Mesenchymal stem cell (in vitro differentiated cells and primary cell): ENCODE data around the gene IL11.
A peak's percentile ranks its signal among the peaks of the same experiment; 100 is the strongest.

Experiments
- DNase-seq: peaks from one replicate; pipeline ENCODE4 v3.0.0-alpha.2; 2013
- H2AFZ ChIP-seq: one replicate; pipeline ENCODE4 v1.6.1; 2013; ENCODE audit warnings: low read depth, mild to moderate bottlenecking, control low read depth, inconsistent platforms, low read length, moderate library complexity
- H2AK5ac ChIP-seq: 2 replicates; pipeline ENCODE4 v1.6.1; 2013; ENCODE audit warnings: low read length, moderate library complexity, mild to moderate bottlenecking, inconsistent platforms; ENCODE audit not compliant: severe bottlenecking
- H2BK120ac ChIP-seq: one replicate; pipeline ENCODE4 v1.6.1; 2013; ENCODE audit warnings: low read depth, mild to moderate bottlenecking, inconsistent platforms, low read length, moderate library complexity
- H2BK12ac ChIP-seq, 2 experiments: one replicate each; pipeline ENCODE4 v1.6.1; 2013; ENCODE audit warnings: inconsistent platforms in 2 of 2, low read length in 2 of 2, mild to moderate bottlenecking in 2 of 2, moderate library complexity in 2 of 2, control low read depth in 1 of 2
- H2BK15ac ChIP-seq: one replicate; pipeline ENCODE4 v1.6.1; 2013; ENCODE audit warnings: mild to moderate bottlenecking, low read depth, inconsistent platforms; ENCODE audit not compliant: poor library complexity, severe bottlenecking
- H2BK5ac ChIP-seq: 2 replicates; pipeline ENCODE4 v1.6.1; 2013; ENCODE audit warnings: low read depth, mild to moderate bottlenecking, low read length, control low read depth, inconsistent platforms; ENCODE audit not compliant: poor library complexity, severe bottlenecking
- H3K14ac ChIP-seq, 2 experiments: one replicate each; pipeline ENCODE4 v1.6.1; 2013; ENCODE audit warnings: inconsistent platforms in 2 of 2, low read length in 2 of 2, control low read depth in 1 of 2, mild to moderate bottlenecking in 1 of 2, moderate library complexity in 1 of 2
- H3K18ac ChIP-seq, 2 experiments: one replicate each; pipeline ENCODE4 v1.6.1; 2013; ENCODE audit warnings: inconsistent platforms in 2 of 2, low read length in 2 of 2, control low read depth in 1 of 2, low read depth in 1 of 2, mild to moderate bottlenecking in 1 of 2
- H3K23ac ChIP-seq, 2 experiments: one replicate each; pipeline ENCODE4 v1.6.1; 2013; ENCODE audit warnings: inconsistent platforms in 2 of 2, low read length in 2 of 2, mild to moderate bottlenecking in 2 of 2, moderate library complexity in 2 of 2, control low read depth in 1 of 2
- H3K27ac ChIP-seq: 2 replicates; pipeline ENCODE4 v1.5.1; 2013; ENCODE audit warnings: mild to moderate bottlenecking, moderate library complexity, low read length, control low read depth, inconsistent platforms; ENCODE audit not compliant: poor library complexity, severe bottlenecking
- H3K27me3 ChIP-seq, 2 experiments: 2 replicates each; pipeline versions ENCODE4 v1.6.1 to v1.7.0; 2013; ENCODE audit warnings: low read length in 2 of 2, mild to moderate bottlenecking in 2 of 2, moderate library complexity in 2 of 2, control low read depth in 1 of 2, inconsistent platforms in 1 of 2; ENCODE audit not compliant: control insufficient read depth in 1 of 2, insufficient read depth in 1 of 2
- H3K36me3 ChIP-seq, 2 experiments: 2 replicates each; pipeline versions ENCODE4 v1.6.1 to v1.7.0; 2013; ENCODE audit warnings: low read length in 2 of 2, control low read depth in 1 of 2, inconsistent platforms in 1 of 2, low read depth in 1 of 2, mild to moderate bottlenecking in 1 of 2; ENCODE audit not compliant: insufficient read depth in 2 of 2, control insufficient read depth in 1 of 2
- H3K4ac ChIP-seq, 2 experiments: one replicate each; pipeline ENCODE4 v1.6.1; 2013; ENCODE audit warnings: inconsistent platforms in 2 of 2, low read length in 2 of 2, mild to moderate bottlenecking in 2 of 2, moderate library complexity in 2 of 2, control low read depth in 1 of 2, low read depth in 1 of 2
- H3K4me1 ChIP-seq: 2 replicates; pipeline ENCODE4 v1.6.1; 2013; ENCODE audit warnings: low read depth, low read length, control low read depth; ENCODE audit not compliant: control insufficient read depth, insufficient read depth
- H3K4me2 ChIP-seq: 2 replicates; pipeline ENCODE4 v1.6.1; 2013; ENCODE audit warnings: low read length, mild to moderate bottlenecking, inconsistent platforms; ENCODE audit not compliant: poor library complexity, severe bottlenecking
- H3K4me3 ChIP-seq, 2 experiments: 2 replicates each; pipeline versions ENCODE4 v1.5.1 to v1.7.0; 2013; ENCODE audit warnings: low read length in 2 of 2, mild to moderate bottlenecking in 2 of 2, control low read depth in 1 of 2, low read depth in 1 of 2; ENCODE audit not compliant: insufficient read depth in 1 of 2
- H3K79me1 ChIP-seq: replicated peaks from 2 replicates; pipeline ENCODE4 v1.6.1; 2013; ENCODE audit warnings: mild to moderate bottlenecking, control low read depth, low read length, inconsistent platforms; ENCODE audit not compliant: poor library complexity, severe bottlenecking
- H3K9ac ChIP-seq: 2 replicates; pipeline ENCODE4 v1.7.0; 2013; ENCODE audit warnings: mild to moderate bottlenecking, low read length, moderate library complexity
- H3K9me3 ChIP-seq: 2 replicates; pipeline ENCODE4 v1.7.0; 2013; ENCODE audit warnings: mild to moderate bottlenecking, low read length; ENCODE audit not compliant: control insufficient read depth
- H4K8ac ChIP-seq: one replicate; pipeline ENCODE4 v1.6.1; 2013; ENCODE audit warnings: inconsistent platforms, mild to moderate bottlenecking, low read length, moderate library complexity
- H4K91ac ChIP-seq: one replicate; pipeline ENCODE4 v1.6.1; 2013; ENCODE audit warnings: mild to moderate bottlenecking, low read length, inconsistent platforms
- WGBS: methylation state at CpG from one replicate; pipeline ENCODE4 v1.1.7; 2013; ENCODE audit warnings: mixed read lengths; 5-methylcytosine and 5-hydroxymethylcytosine counted together

Gene IL11

GRCh38 chr19:55365964-55366363, 4.3 kb downstream of the IL11 start:
- Histone ChIP-seq H2BK5ac (no peak overlapping the region), H3K23ac (no peak overlapping the region), H2AFZ (no peak overlapping the region), H2BK12ac (no peak overlapping the region), H3K4me2 (no peak overlapping the region), H4K8ac (no peak overlapping the region), H3K27me3 (no peaks in the 10 kb centered on the region), H3K4ac (no peak overlapping the region), H2BK15ac (no peak overlapping the region), H3K79me1 (peaks cover 6% of the 10 kb centered on the region), H3K4me3 (no peak overlapping the region), H3K14ac (no peak overlapping the region), H3K4me1 (peaks cover 42% of the 10 kb centered on the region), H3K9ac (no peak overlapping the region), H3K36me3 (peaks cover 0 to 37% of the 10 kb centered on the region in 2 experiments), H3K18ac (no peak overlapping the region), H2BK120ac (no peak overlapping the region), H3K9me3 (no peaks in the 10 kb centered on the region), H2AK5ac (no peak overlapping the region), H3K27ac (no peak overlapping the region), H4K91ac (no peak overlapping the region)
- DNase-seq, result no peak
- WGBS, result 93% methylated on average over 19 of the region's 19 CpGs

- no peak overlapping the region for H2BK120ac ChIP-seq
- no peak overlapping the region for H2BK5ac ChIP-seq
- no peak overlapping the region for H2AFZ ChIP-seq
- H4K91ac ChIP-seq, result no peak overlapping the region
- no peak overlapping the region for H2BK15ac ChIP-seq
- no peak overlapping the region for H4K8ac ChIP-seq
- no peaks in the 10 kb centered on the region for H3K27me3 ChIP-seq
- DNase-seq, result no peak
- H3K79me1 ChIP-seq, result peaks cover 6% of the 10 kb centered on the region
- no peak overlapping the region for H3K4ac ChIP-seq
- H3K4me2 ChIP-seq, result no peak overlapping the region
- no peak overlapping the region for H3K14ac ChIP-seq
- 87% methylated on average over 8 of the region's 8 CpGs for WGBS
- no peaks in the 10 kb centered on the region for H3K9me3 ChIP-seq
- H2AK5ac ChIP-seq, result no peak overlapping the region
- no peak overlapping the region for H3K27ac ChIP-seq
- no peak overlapping the region for H2BK12ac ChIP-seq
- H3K18ac ChIP-seq, result no peak overlapping the region
- H3K4me1 ChIP-seq, result peaks cover 38% of the 10 kb centered on the region
- H3K9ac ChIP-seq, result no peak overlapping the region
- H3K4me3 ChIP-seq, result no peak overlapping the region
- H3K36me3 ChIP-seq, result peaks cover 0 to 37% of the 10 kb centered on the region in 2 experiments
- no peak overlapping the region for H3K23ac ChIP-seq
Measured at GRCh38 chr19:55365245-55365644, 5.0 kb downstream of the IL11 start.

- Histone ChIP-seq H3K4me1 (peaks cover 31% of the 10 kb centered on the region), H3K4me3 (no peak within 1 kb of the TSS), H3K4ac (no peak within 1 kb of the TSS), H2BK120ac (no peak within 1 kb of the TSS), H3K23ac (no peak within 1 kb of the TSS), H2AFZ (no peak within 1 kb of the TSS), H2AK5ac (no peak within 1 kb of the TSS), H3K9ac (no peak within 1 kb of the TSS), H3K36me3 (peaks cover 0 to 35% of the 10 kb centered on the region in 2 experiments), H3K9me3 (no peaks in the 10 kb centered on the region), H3K14ac (no peak within 1 kb of the TSS), H2BK5ac (no peak within 1 kb of the TSS), H2BK12ac (no peak within 1 kb of the TSS), H2BK15ac (peak within 1 kb of the TSS; percentile 56), H3K79me1 (peaks cover 6% of the 10 kb centered on the region), H4K8ac (no peak within 1 kb of the TSS), H3K18ac (no peak within 1 kb of the TSS), H3K27ac (no peak within 1 kb of the TSS), H3K27me3 (peaks cover 0 to 3% of the 10 kb centered on the region in 2 experiments), H3K4me2 (no peak within 1 kb of the TSS), H4K91ac (no peak within 1 kb of the TSS)
- DNase-seq, result no peak
- 89% methylated on average over 27 of the region's 27 CpGs for WGBS
Measured at GRCh38 chr19:55362990-55363716, 7.1 kb downstream of the IL11 start, which contains the start of gene GARIN5B. Gene GARIN5B, minus strand, starts transcription at chr19:55363260. Its CDS starts 194 bp downstream, at chr19:55363066.

- no peak overlapping the region for H2AFZ ChIP-seq
- H3K9me3 ChIP-seq, result no peaks in the 10 kb centered on the region
- H3K14ac ChIP-seq, result no peak overlapping the region
- no peak overlapping the region for H3K27ac ChIP-seq
- no peak overlapping the region for H3K4me2 ChIP-seq
- no peak overlapping the region for H3K18ac ChIP-seq
- H4K91ac ChIP-seq, result no peak overlapping the region
- peaks cover 2 to 6% of the 10 kb centered on the region in 2 experiments for H3K27me3 ChIP-seq
- H3K79me1 ChIP-seq, result peaks cover 2% of the 10 kb centered on the region
- no peak overlapping the region for H3K4me3 ChIP-seq
- H2BK120ac ChIP-seq, result no peak overlapping the region
- H2BK12ac ChIP-seq, result no peak overlapping the region
- H2BK15ac ChIP-seq, result peak overlapping the region; percentile 56
- H3K9ac ChIP-seq, result no peak overlapping the region
- H3K23ac ChIP-seq, result no peak overlapping the region
- H3K4me1 ChIP-seq, result peaks cover 25% of the 10 kb centered on the region
- H2BK5ac ChIP-seq, result no peak overlapping the region
- peaks cover 0 to 28% of the 10 kb centered on the region in 2 experiments for H3K36me3 ChIP-seq
- 81% methylated on average over 38 of the region's 38 CpGs for WGBS
- no peak for DNase-seq
- no peak overlapping the region for H2AK5ac ChIP-seq
- H4K8ac ChIP-seq, result no peak overlapping the region
- H3K4ac ChIP-seq, result no peak overlapping the region
Measured at GRCh38 chr19:55362174-55362989, 7.9 kb downstream of the IL11 start.
